ENCODE data around the gene JUN. TPM values are rescaled to one million over a fixed set of nuclear protein-coding genes. Genes with fewer than 3 reads are reported as not detected.

JUN gene
- total RNA-seq, 1 experiment from 2014 or later = 15.9 TPM

- peaks cover 2% of the 10 kb centered on the region; the same call in 1 of the 2 replicates for H3K4me1 Mint-ChIP-seq
- POLR2A ChIA-PET = no interaction called here
- no peaks in the 10 kb centered on the region for H3K27me3 Mint-ChIP-seq (ENCODE audit: low read depth)
Measured at GRCh38 chr1:58830291-58830690, 46.4 kb upstream of the JUN start.

GRCh38 chr1:58829866-58830265 lies 46.0 kb upstream of the JUN start:
- Mint-ChIP-seq H3K27ac (no peak overlapping the region), H3K4me1 (peaks cover 2% of the 10 kb centered on the region; the same call in 1 of the 2 replicates), H3K36me3 (peaks cover 28% of the 10 kb centered on the region), H3K27me3 (ENCODE audit: low read depth) (no peaks in the 10 kb centered on the region), H3K4me3 (no peak overlapping the region), H3K9me3 (peaks cover 34% of the 10 kb centered on the region)
- DNase-seq (ENCODE audit: low spot score) (no peak), ATAC-seq (no peak)
- no peak for TF ChIP-seq USF1 (CRISPR knock-in tag; IDR thresholded peaks at IDR 0.05)
- no peak for TF ChIP-seq TCF7 (CRISPR knock-in tag; IDR thresholded peaks at IDR 0.05; ENCODE audit: low read depth)
- TF ChIP-seq NFE2L1 (CRISPR knock-in tag; IDR thresholded peaks at IDR 0.05) = no peak
- CTCF ChIA-PET = no interaction called here
- POLR2A ChIA-PET = no interaction called here

More at GRCh38 chr1:58830291-58830690, 46.4 kb upstream of the JUN start:
- TF ChIP-seq ZSCAN18 (CRISPR knock-in tag; IDR thresholded peaks at IDR 0.05) (no peak), MYBL2 (CRISPR knock-in tag; IDR thresholded peaks at IDR 0.05) (no peak), KAT7 (CRISPR knock-in tag; IDR thresholded peaks at IDR 0.05; ENCODE audit: borderline replicate concordance) (no peak), ETV6 (CRISPR knock-in tag; IDR thresholded peaks at IDR 0.05) (no peak), STAT6 (CRISPR knock-in tag; conservative IDR thresholded peaks at IDR 0.05; ENCODE audit: low read depth) (no peak), USF2 (CRISPR knock-in tag; IDR thresholded peaks at IDR 0.05) (no peak), ELF4 (CRISPR knock-in tag; IDR thresholded peaks at IDR 0.05; ENCODE audit: low read depth) (no peak)
- Mint-ChIP-seq H3K36me3 (peaks cover 28% of the 10 kb centered on the region), H3K4me3 (no peak overlapping the region), H3K9me3 (peaks cover 34% of the 10 kb centered on the region), H3K27ac (no peak overlapping the region)
- CTCF ChIA-PET = no interaction called here
- DNase-seq (ENCODE audit: low spot score) = no peak
- ATAC-seq = no peak

- Mint-ChIP-seq H3K27me3 (ENCODE audit: low read depth) (no peaks in the 10 kb centered on the region), H3K4me3 (no peak overlapping the region), H3K4me1 (peaks cover 8% of the 10 kb centered on the region), H3K9me3 (peaks cover 34% of the 10 kb centered on the region), H3K36me3 (peaks cover 28% of the 10 kb centered on the region), H3K27ac (no peak overlapping the region)
- no peak for DNase-seq (ENCODE audit: low spot score)
- ChIA-PET CTCF (no interaction called here), POLR2A (no interaction called here)
- ATAC-seq = no peak
- TF ChIP-seq ZNF532 (CRISPR knock-in tag; IDR thresholded peaks at IDR 0.05; ENCODE audit: borderline replicate concordance) (no peak), NR3C1 (CRISPR knock-in tag; conservative IDR thresholded peaks at IDR 0.05; ENCODE audit: low read depth) (no peak), CREM (CRISPR knock-in tag; IDR thresholded peaks at IDR 0.05) (no peak), ATF1 (CRISPR knock-in tag; IDR thresholded peaks at IDR 0.05) (no peak), HMGA2 (CRISPR knock-in tag; IDR thresholded peaks at IDR 0.05) (no peak), NFATC4 (CRISPR knock-in tag; IDR thresholded peaks at IDR 0.05) (no peak), ELF4 (CRISPR knock-in tag; IDR thresholded peaks at IDR 0.05; ENCODE audit: low read depth) (no peak), FOXJ3 (CRISPR knock-in tag; IDR thresholded peaks at IDR 0.05; ENCODE audit: borderline replicate concordance) (no peak), TP53 (CRISPR knock-in tag; IDR thresholded peaks at IDR 0.05) (no peak), ZNF512 (CRISPR knock-in tag; IDR thresholded peaks at IDR 0.05; ENCODE audit: borderline replicate concordance) (no peak), SMAD4 (CRISPR knock-in tag; IDR thresholded peaks at IDR 0.05) (no peak), NR1H2 (CRISPR knock-in tag; IDR thresholded peaks at IDR 0.05) (no peak), SP1 (CRISPR knock-in tag; conservative IDR thresholded peaks at IDR 0.05) (no peak)
Measured at GRCh38 chr1:58827298-58827697, 43.5 kb upstream of the JUN start.
